Liver (tissue), 9 donors: Measurements from ENCODE around the gene PAX8. TPM values are rescaled to one million over a fixed set of nuclear protein-coding genes. Genes with fewer than 3 reads are reported as not detected.

Experiments
- DNase-seq: peaks from one replicate; pipeline ENCODE4 v3.0.0-alpha.2; 2017; ENCODE audit warnings: low spot score
- H3K27ac ChIP-seq, 2 donors: one replicate each; pipeline ENCODE4 v1.7.0; 2013; ENCODE audit warnings: inconsistent platforms in 2 of 2, low read length in 2 of 2, control low read depth in 1 of 2, low read depth in 1 of 2, mild to moderate bottlenecking in 1 of 2
- H3K27me3 ChIP-seq, 4 donors: one replicate each; pipeline versions ENCODE4 v1.6.1 to v1.7.0; 2013; ENCODE audit warnings: low read length in 3 of 4, inconsistent platforms in 1 of 4, mild to moderate bottlenecking in 1 of 4, moderate library complexity in 1 of 4; ENCODE audit not compliant: control insufficient read depth in 4 of 4, insufficient read depth in 4 of 4
- H3K36me3 ChIP-seq, 4 donors: one replicate each; pipeline versions ENCODE4 v1.6.1 to v1.7.0; 2013; ENCODE audit warnings: low read length in 3 of 4, mild to moderate bottlenecking in 3 of 4, low read depth in 1 of 4, moderate library complexity in 1 of 4; ENCODE audit not compliant: control insufficient read depth in 4 of 4, insufficient read depth in 3 of 4
- H3K4me1 ChIP-seq, 4 donors: one replicate each; pipeline versions ENCODE4 v1.6.1 to v1.7.0; 2013; ENCODE audit warnings: low read length in 3 of 4, mild to moderate bottlenecking in 3 of 4, moderate library complexity in 1 of 4; ENCODE audit not compliant: control insufficient read depth in 4 of 4, insufficient read depth in 4 of 4
- H3K4me3 ChIP-seq, 3 donors: one replicate each; pipeline versions ENCODE4 v1.6.1 to v1.7.0; 2013; ENCODE audit warnings: low read length in 3 of 3, control low read depth in 1 of 3, low read depth in 1 of 3, mild to moderate bottlenecking in 1 of 3
- H3K9ac ChIP-seq, 2 donors: one replicate each; pipeline ENCODE4 v1.7.0; 2013; ENCODE audit warnings: low read length in 2 of 2, mild to moderate bottlenecking in 2 of 2, moderate library complexity in 2 of 2, control low read depth in 1 of 2, low read depth in 1 of 2
- H3K9me3 ChIP-seq, 4 donors: one replicate each; pipeline versions ENCODE4 v1.6.1 to v1.7.0; 2013; ENCODE audit warnings: low read length in 3 of 4; ENCODE audit not compliant: control insufficient read depth in 4 of 4
- HNF4A ChIP-seq, 2 donors: conservative IDR thresholded peaks; 2 replicates each; pipeline ENCODE4 v1.6.1; 2016; ENCODE audit warnings: antibody characterized with exemption in 2 of 2, mild to moderate bottlenecking in 2 of 2
- NR2F2 ChIP-seq: IDR thresholded peaks from 2 replicates; pipeline ENCODE4 v1.6.1; 2016; ENCODE audit warnings: antibody characterized with exemption
- RAD21 ChIP-seq, 2 donors: IDR thresholded peaks; 2 replicates each; pipeline ENCODE4 v1.6.1; 2016; ENCODE audit warnings: antibody characterized with exemption in 2 of 2, mild to moderate bottlenecking in 2 of 2
- RXRA ChIP-seq, 2 donors: IDR thresholded peaks; 2 replicates each; pipeline ENCODE4 v1.6.1; 2017 to 2018; ENCODE audit warnings: antibody characterized with exemption in 2 of 2, mild to moderate bottlenecking in 1 of 2
- WGBS: extraction: QIAGEN DNeasy Blood & Tissue Kit; methylation state at CpG from one replicate; pipeline ENCODE4 v1.1.7; 2013; 5-methylcytosine and 5-hydroxymethylcytosine counted together
- polyA plus RNA-seq, 2 donors: library from polyadenylated mRNA; stranded (reverse) in 1 of 2; unstranded in 1 of 2; fragments of 200-250 nt in 1 of 2; fragments of >200 nt in 1 of 2; fragmentation: Nextera tagmentation in 1 of 2; extraction: Ambion mirVana in 1 of 2; gene quantifications; one replicate each; pipeline versions ENCODE4 v1.2.1 to v1.2.3, GENCODE V29; 2013 to 2015
- total RNA-seq, 2 donors: library from RNA; depleted of rRNA; stranded (reverse); fragments of >200 nt; gene quantifications; one replicate each; pipeline ENCODE4 v1.2.3, GENCODE V29; 2014
- TF ChIP-seq, protein P1 (sequence below): IDR thresholded peaks from 2 replicates; pipeline ENCODE4 v1.6.1; 2016; ENCODE audit warnings: antibody characterized with exemption, mild to moderate bottlenecking
- donor health status: healthy.
- donor health status: healthy.
- donor health status: healthy.
- donor health status: healthy.
- donor health status: healthy.

PAX8 gene
- total and polyA plus RNA-seq, 4 donors = 0.09 to 0.85 (median 0.33) TPM

DNA sequence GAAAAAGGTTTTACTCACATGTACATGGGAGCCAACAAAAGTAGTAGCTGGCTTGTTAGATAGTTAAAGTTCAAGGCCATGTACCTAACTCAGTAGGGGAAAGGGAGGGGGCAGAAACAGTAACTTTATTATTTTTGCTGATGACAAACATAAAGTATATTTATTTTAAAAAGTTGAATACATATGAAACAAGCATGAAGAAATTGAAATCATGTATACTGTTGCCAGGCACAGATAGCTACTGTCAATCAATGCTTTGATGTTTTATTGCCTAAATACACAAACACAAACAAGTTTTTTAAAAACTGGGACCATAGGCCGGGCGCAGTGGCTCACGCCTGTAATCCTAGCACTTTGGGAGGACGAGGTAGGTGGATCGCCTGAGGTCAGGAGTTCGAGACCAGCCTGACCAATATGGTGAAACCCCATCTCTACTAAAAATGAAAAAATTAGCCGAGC lies 112.5 kb downstream of the PAX8 start:
- Histone ChIP-seq H3K27ac (peak overlapping the region; percentile 75 to 83), H3K9ac (peak overlapping the region in 1 of 2 donors; percentile 84), H3K4me1 (peaks cover 9 to 53% (median 40%) of the 10 kb centered on the region in 4 donors), H3K9me3 (no peaks in the 10 kb centered on the region), H3K36me3 (peaks cover 0 to 1% (median 0%) of the 10 kb centered on the region in 4 donors), H3K4me3 (no peak overlapping the region), H3K27me3 (no peaks in the 10 kb centered on the region)
- DNase-seq = no peak
- TF ChIP-seq NR2F2 = no peak
- TF ChIP-seq, protein P1, sequence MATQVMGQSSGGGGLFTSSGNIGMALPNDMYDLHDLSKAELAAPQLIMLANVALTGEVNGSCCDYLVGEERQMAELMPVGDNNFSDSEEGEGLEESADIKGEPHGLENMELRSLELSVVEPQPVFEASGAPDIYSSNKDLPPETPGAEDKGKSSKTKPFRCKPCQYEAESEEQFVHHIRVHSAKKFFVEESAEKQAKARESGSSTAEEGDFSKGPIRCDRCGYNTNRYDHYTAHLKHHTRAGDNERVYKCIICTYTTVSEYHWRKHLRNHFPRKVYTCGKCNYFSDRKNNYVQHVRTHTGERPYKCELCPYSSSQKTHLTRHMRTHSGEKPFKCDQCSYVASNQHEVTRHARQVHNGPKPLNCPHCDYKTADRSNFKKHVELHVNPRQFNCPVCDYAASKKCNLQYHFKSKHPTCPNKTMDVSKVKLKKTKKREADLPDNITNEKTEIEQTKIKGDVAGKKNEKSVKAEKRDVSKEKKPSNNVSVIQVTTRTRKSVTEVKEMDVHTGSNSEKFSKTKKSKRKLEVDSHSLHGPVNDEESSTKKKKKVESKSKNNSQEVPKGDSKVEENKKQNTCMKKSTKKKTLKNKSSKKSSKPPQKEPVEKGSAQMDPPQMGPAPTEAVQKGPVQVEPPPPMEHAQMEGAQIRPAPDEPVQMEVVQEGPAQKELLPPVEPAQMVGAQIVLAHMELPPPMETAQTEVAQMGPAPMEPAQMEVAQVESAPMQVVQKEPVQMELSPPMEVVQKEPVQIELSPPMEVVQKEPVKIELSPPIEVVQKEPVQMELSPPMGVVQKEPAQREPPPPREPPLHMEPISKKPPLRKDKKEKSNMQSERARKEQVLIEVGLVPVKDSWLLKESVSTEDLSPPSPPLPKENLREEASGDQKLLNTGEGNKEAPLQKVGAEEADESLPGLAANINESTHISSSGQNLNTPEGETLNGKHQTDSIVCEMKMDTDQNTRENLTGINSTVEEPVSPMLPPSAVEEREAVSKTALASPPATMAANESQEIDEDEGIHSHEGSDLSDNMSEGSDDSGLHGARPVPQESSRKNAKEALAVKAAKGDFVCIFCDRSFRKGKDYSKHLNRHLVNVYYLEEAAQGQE = no peak
- no peak for TF ChIP-seq RAD21 (IDR thresholded peaks at IDR 0.05)
- peak; percentile 67 to 72 for TF ChIP-seq HNF4A (conservative IDR thresholded peaks at IDR 0.05)
- TF ChIP-seq RXRA (IDR thresholded peaks at IDR 0.05) = peak; percentile 54 to 68
- WGBS = 64% methylated on average over 7 of the region's 7 CpGs

Other genes starting within 250 kb of the PAX8 start
- gene IL36B, start 226.1 kb downstream of the PAX8 start, total RNA-seq = not detected
- gene IL36B, start 226.1 kb downstream of the PAX8 start, polyA plus RNA-seq = not detected
- gene IL36RN, start 219.7 kb downstream of the PAX8 start, total RNA-seq = not detected
- not detected for gene IL36RN, start 219.7 kb downstream of the PAX8 start, polyA plus RNA-seq
- gene IL1F10, start 211.0 kb downstream of the PAX8 start, total RNA-seq = not detected
- gene IL1F10, start 211.0 kb downstream of the PAX8 start, polyA plus RNA-seq = not detected
- gene IL1RN, start 151.3 kb downstream of the PAX8 start, total RNA-seq = 10 to 100 TPM in 1 of 2 donors, 1 to 10 TPM in 1; 3.9 to 23.1 TPM
- gene IL1RN, start 151.3 kb downstream of the PAX8 start, polyA plus RNA-seq = 100 to 1,000 TPM in 1 of 2 donors, 10 to 100 TPM in 1; 28.5 to 121 TPM
- 10 to 100 TPM; 38.1 to 83.2 TPM for gene PSD4, start 105.0 kb downstream of the PAX8 start, total RNA-seq
- gene PSD4, start 105.0 kb downstream of the PAX8 start, polyA plus RNA-seq = 10 to 100 TPM; 16.4 to 30.8 TPM
- gene ZNG1B, start 158.8 kb upstream of the PAX8 start, total RNA-seq = 10 to 100 TPM; 15.2 to 28.2 TPM
- gene ZNG1B, start 158.8 kb upstream of the PAX8 start, polyA plus RNA-seq = 10 to 100 TPM; 13.4 to 38.9 TPM
- 1 to 10 TPM in 1 of 2 donors, under 1 TPM in 1; 0.42 to 2.5 TPM for gene FOXD4L1, start 219.7 kb upstream of the PAX8 start, total RNA-seq
- not detected for gene FOXD4L1, start 219.7 kb upstream of the PAX8 start, polyA plus RNA-seq